ENCODE data around the gene TGM1. TPM values are rescaled to one million over a fixed set of nuclear protein-coding genes. Genes with fewer than 3 reads are reported as not detected.

Gene TGM1
- total RNA-seq, 1 donor from 2014 or later: 10.1 TPM

GRCh38 chr14:24261969-24262327, 1.0 kb downstream of the TGM1 start:
- no peak for TF ChIP-seq CTCF (conservative IDR thresholded peaks at IDR 0.05)
- H3K9me3 Mint-ChIP-seq: no peaks in the 10 kb centered on the region
- peaks cover 3% of the 10 kb centered on the region for H3K4me1 Mint-ChIP-seq (ENCODE audit: unreplicated experiment)
- H3K4me3 Mint-ChIP-seq: no peak overlapping the region
- no peaks in the 10 kb centered on the region for H3K36me3 Mint-ChIP-seq
- H3K27ac Mint-ChIP-seq: no peak overlapping the region
- DNase-seq (ENCODE audit: extremely low spot score, unreplicated experiment): no peak
- H3K27me3 Mint-ChIP-seq: no peaks in the 10 kb centered on the region

GRCh38 chr14:24261256-24261968, 1.6 kb downstream of the TGM1 start:
- peaks cover 3% of the 10 kb centered on the region for H3K4me1 Mint-ChIP-seq (ENCODE audit: unreplicated experiment)
- DNase-seq (ENCODE audit: extremely low spot score, unreplicated experiment): no peak
- no peaks in the 10 kb centered on the region for H3K27me3 Mint-ChIP-seq
- H3K36me3 Mint-ChIP-seq: no peaks in the 10 kb centered on the region
- no peaks in the 10 kb centered on the region for H3K9me3 Mint-ChIP-seq
- TF ChIP-seq CTCF (conservative IDR thresholded peaks at IDR 0.05): no peak
- no peak overlapping the region for H3K4me3 Mint-ChIP-seq
- H3K27ac Mint-ChIP-seq: peak overlapping the region; percentile 84

- no peaks in the 10 kb centered on the region for H3K9me3 Mint-ChIP-seq
- DNase-seq (ENCODE audit: extremely low spot score, unreplicated experiment): no peak
- no peak overlapping the region for H3K4me3 Mint-ChIP-seq
- no peak for TF ChIP-seq CTCF (conservative IDR thresholded peaks at IDR 0.05)
- peak overlapping the region; percentile 84 for H3K27ac Mint-ChIP-seq
- no peaks in the 10 kb centered on the region for H3K36me3 Mint-ChIP-seq
- no peaks in the 10 kb centered on the region for H3K27me3 Mint-ChIP-seq
- peaks cover 3% of the 10 kb centered on the region for H3K4me1 Mint-ChIP-seq (ENCODE audit: unreplicated experiment)
These were observed 2.2 kb downstream of the TGM1 start for GRCh38 chr14:24260780-24261157.

- DNase-seq (ENCODE audit: extremely low spot score, unreplicated experiment): no peak
- peaks cover 3% of the 10 kb centered on the region for H3K4me1 Mint-ChIP-seq (ENCODE audit: unreplicated experiment)
- no peaks in the 10 kb centered on the region for H3K9me3 Mint-ChIP-seq
- H3K27ac Mint-ChIP-seq: peak overlapping the region; percentile 84
- no peak for TF ChIP-seq CTCF (conservative IDR thresholded peaks at IDR 0.05)
- H3K36me3 Mint-ChIP-seq: no peaks in the 10 kb centered on the region
- no peaks in the 10 kb centered on the region for H3K27me3 Mint-ChIP-seq
- H3K4me3 Mint-ChIP-seq: no peak overlapping the region
These were observed 2.8 kb downstream of the TGM1 start for GRCh38 chr14:24260026-24260779.

GRCh38 chr14:24259282-24260025, 3.5 kb downstream of the TGM1 start:
- Mint-ChIP-seq H3K27me3 (no peaks in the 10 kb centered on the region), H3K4me3 (no peak overlapping the region), H3K9me3 (no peaks in the 10 kb centered on the region), H3K27ac (peak overlapping the region; percentile 84), H3K36me3 (no peaks in the 10 kb centered on the region), H3K4me1 (ENCODE audit: unreplicated experiment) (peaks cover under 1% of the 10 kb centered on the region)
- TF ChIP-seq CTCF (conservative IDR thresholded peaks at IDR 0.05): no peak
- DNase-seq (ENCODE audit: extremely low spot score, unreplicated experiment): no peak

All from type B pancreatic cell (in vitro differentiated cells).